ENCODE data around the gene TSPAN4. TPM values are rescaled to one million over a fixed set of nuclear protein-coding genes. Genes with fewer than 3 reads are reported as not detected.
A peak's percentile ranks its signal among the peaks of the same experiment; 100 is the strongest.

TSPAN4 gene
- total and polyA plus RNA-seq, 9 of the 15 experiments (the other 6 are each of a cell fraction or from before 2014, with no cell fraction given), result 0.07 to 31.0 (median 15.7) TPM

GRCh38 chr11:862081-862661, 19.5 kb downstream of the TSPAN4 start (continued):
- no peak for TF ChIP-seq CLOCK (CRISPR knock-in tag; IDR thresholded peaks at IDR 0.05; ENCODE audit: borderline replicate concordance)
- TF ChIP-seq MTA1 (IDR thresholded peaks at IDR 0.05; ENCODE audit: borderline replicate concordance), result no peak
- peak in 1 of 2 experiments; percentile 16; a peak in 1 of 4 replicates for TF ChIP-seq NONO (IDR thresholded peaks at IDR 0.05; ENCODE audit: low read depth in 2 of 2, low read length in 1 of 2)
- no peak for TF ChIP-seq ATF1 (CRISPR knock-in tag; IDR thresholded peaks at IDR 0.05)
- no peak for TF ChIP-seq ATF1 (tag; IDR thresholded peaks at IDR 0.05)
- TF ChIP-seq PRMT5 (CRISPR knock-in tag; IDR thresholded peaks at IDR 0.05), result no peak
- TF ChIP-seq NFIX (CRISPR knock-in tag; IDR thresholded peaks at IDR 0.05; ENCODE audit: low read depth), result no peak
- TF ChIP-seq PCBP1 (IDR thresholded peaks at IDR 0.05; ENCODE audit: low read depth, low read length, poor library complexity, severe bottlenecking), result no peak
- no peak for TF ChIP-seq SMAD1 (IDR thresholded peaks at IDR 0.05; ENCODE audit: low read depth, low read length, partially characterized antibody)

GRCh38 chr11:862696-863022, 20.0 kb downstream of the TSPAN4 start:
- intact Hi-C loops (cut with micrococcal nuclease) (no loop called here), in situ Hi-C loops (cut with MboI) (no loop called here)
- DNase-seq (ENCODE audit: extremely low read depth in 1 of 4, low spot score in 3 of 4) (no peak), ATAC-seq (no peak), FAIRE-seq (no peak)
- Histone ChIP-seq H2AFZ (ENCODE audit: low read depth, low read length) (no peak overlapping the region), H3K4me1 (replicated peaks in 1 of 2; ENCODE audit: control insufficient read depth in 2 of 2, insufficient read depth in 2 of 2, low read length in 2 of 2) (peaks cover 14 to 97% of the 10 kb centered on the region in 2 experiments), H4K20me1 (replicated peaks; ENCODE audit: control insufficient read depth, insufficient read depth, low read length) (peaks cover 20% of the 10 kb centered on the region), H3K9me3 (replicated peaks; ENCODE audit: control insufficient read depth, insufficient read depth, low read depth, low read length) (no peaks in the 10 kb centered on the region), H3K9me1 (ENCODE audit: control insufficient read depth, insufficient read depth, low read length) (peaks cover 5% of the 10 kb centered on the region), H3K9ac (ENCODE audit: insufficient read depth in 1 of 2, low read depth in 2 of 2, low read length in 2 of 2) (peak overlapping the region in 1 of 2 experiments; percentile 33; a peak in 2 of 4 replicates), H3K79me2 (ENCODE audit: control insufficient read depth, insufficient read depth, low read length) (no peaks in the 10 kb centered on the region), H3K4me2 (ENCODE audit: insufficient read depth, low read length) (no peak overlapping the region), H3K36me3 (ENCODE audit: control insufficient read depth, insufficient read depth, low read length) (peaks cover 5% of the 10 kb centered on the region; the same call in 1 of the 3 replicates), H3K27ac (ENCODE audit: extremely low read depth, low read depth, low read length) (no peak overlapping the region), H3K4me3 (no peak overlapping the region), H3K27me3 (ENCODE audit: control insufficient read depth in 2 of 2, insufficient read depth in 2 of 2, low read length in 2 of 2) (no peaks in the 10 kb centered on the region)
- ChIA-PET POLR2A (interaction anchor here (0.7 kb wide), 1 partner anchor 20 kb away, joined by 6 read pairs; the partner anchor contains the start of genes POLR2L and TSPAN4), CTCF (ENCODE audit: low intra/inter-chr PET ratio) (no interaction called here)
- no TSS peak for BruUV-seq (replicated peaks)
- WGBS (ENCODE audit: insufficient coverage, low coverage, missing lambda C conversion rate), result 85% methylated on average over 5 of the region's 12 CpGs
- TF ChIP-seq MIER1 (IDR thresholded peaks at IDR 0.05; ENCODE audit: low read depth) (no peak), ZNF407 (IDR thresholded peaks at IDR 0.05; ENCODE audit: low read depth) (no peak)

All from K562 (cell line).